Stimulated activated CD4-positive, alpha-beta T cell treated with anti-CD3 and anti-CD28 coated beads, Interleukin-4, amount 100 ng/mL, for 4 hours (primary cell): ENCODE results near the gene FNDC1.
A peak's percentile ranks its signal among the peaks of the same experiment; 100 is the strongest.

Source experiments
- DNase-seq, 2 experiments: peaks; one replicate each; pipeline ENCODE4 v3.0.0-alpha.2; 2020

Gene FNDC1

GRCh38 chr6:159163901-159164370 lies 5.3 kb upstream of the FNDC1 start:
- DNase-seq = no peak

- no peak for DNase-seq
Observed at GRCh38 chr6:159168536-159169192, 536 bp upstream of the FNDC1 start.

- no peak for DNase-seq
Observed at GRCh38 chr6:159169557-159170332, 545 bp downstream of the FNDC1 start.

- DNase-seq = no peak
Observed at GRCh38 chr6:159170333-159170672, 1.1 kb downstream of the FNDC1 start.

- DNase-seq = no peak
Observed at GRCh38 chr6:159170999-159171712, 2.0 kb downstream of the FNDC1 start.

- no peak for DNase-seq
Observed at GRCh38 chr6:159172091-159172491, 2.9 kb downstream of the FNDC1 start.

GRCh38 chr6:159174263-159174969 lies 5.2 kb downstream of the FNDC1 start:
- peak; percentile 48 to 62 for DNase-seq

- no peak for DNase-seq
Observed at GRCh38 chr6:159176913-159177312, 7.7 kb downstream of the FNDC1 start.

GRCh38 chr6:159178847-159179246 lies 9.6 kb downstream of the FNDC1 start:
- no peak for DNase-seq

GRCh38 chr6:159180001-159180400 lies 10.8 kb downstream of the FNDC1 start:
- DNase-seq = no peak

- no peak for DNase-seq
Observed at GRCh38 chr6:159181914-159182313, 12.7 kb downstream of the FNDC1 start.

GRCh38 chr6:159184559-159184958 lies 15.4 kb downstream of the FNDC1 start:
- DNase-seq = no peak

GRCh38 chr6:159190460-159190859 lies 21.3 kb downstream of the FNDC1 start:
- no peak for DNase-seq

GRCh38 chr6:159193923-159194322 lies 24.7 kb downstream of the FNDC1 start:
- no peak for DNase-seq

- DNase-seq = no peak
Observed at GRCh38 chr6:159194421-159194820, 25.2 kb downstream of the FNDC1 start.

- DNase-seq = no peak
Observed at GRCh38 chr6:159196430-159196975, 27.3 kb downstream of the FNDC1 start.

- no peak for DNase-seq
Observed at GRCh38 chr6:159197251-159197650, 28.1 kb downstream of the FNDC1 start.

GRCh38 chr6:159201336-159201735 lies 32.1 kb downstream of the FNDC1 start:
- no peak for DNase-seq

- DNase-seq = no peak
Observed at GRCh38 chr6:159203304-159204005, 34.3 kb downstream of the FNDC1 start.

- DNase-seq = no peak
Observed at GRCh38 chr6:159204605-159205004, 35.4 kb downstream of the FNDC1 start.

GRCh38 chr6:159212028-159212427 lies 42.8 kb downstream of the FNDC1 start:
- DNase-seq = no peak
